HG03280 (cell line): ENCODE measurements around the gene AMOTL2.

ENCODE experiments used
- ATAC-seq: cut with Tn5 transposase; IDR thresholded peaks from one replicate; pipeline ENCODE4 v1.9.1; 2021; ENCODE audit warnings: mild to moderate bottlenecking, moderate library complexity; ENCODE audit not compliant: unreplicated experiment

The AMOTL2 gene

DNA sequence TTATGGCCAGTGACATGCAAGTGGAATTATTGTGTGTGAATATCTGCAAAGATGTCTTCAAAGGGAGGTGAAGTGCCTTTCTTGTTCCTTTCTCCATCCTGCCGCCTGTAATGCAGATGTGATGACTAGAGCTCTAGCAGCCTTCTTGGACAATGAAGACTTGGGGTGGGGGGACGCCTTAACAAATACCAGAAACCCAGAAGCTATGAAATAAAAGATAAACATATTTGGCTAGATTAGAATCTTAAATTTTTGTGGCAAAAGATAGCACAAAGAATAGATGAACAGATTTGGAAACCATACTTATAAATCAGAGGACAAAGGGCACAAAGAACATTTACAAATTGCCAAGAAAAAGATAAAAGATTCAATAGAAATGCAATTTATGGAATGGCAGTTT is 56.1 kb downstream of the AMOTL2 start:
- ATAC-seq: no peak

DNA sequence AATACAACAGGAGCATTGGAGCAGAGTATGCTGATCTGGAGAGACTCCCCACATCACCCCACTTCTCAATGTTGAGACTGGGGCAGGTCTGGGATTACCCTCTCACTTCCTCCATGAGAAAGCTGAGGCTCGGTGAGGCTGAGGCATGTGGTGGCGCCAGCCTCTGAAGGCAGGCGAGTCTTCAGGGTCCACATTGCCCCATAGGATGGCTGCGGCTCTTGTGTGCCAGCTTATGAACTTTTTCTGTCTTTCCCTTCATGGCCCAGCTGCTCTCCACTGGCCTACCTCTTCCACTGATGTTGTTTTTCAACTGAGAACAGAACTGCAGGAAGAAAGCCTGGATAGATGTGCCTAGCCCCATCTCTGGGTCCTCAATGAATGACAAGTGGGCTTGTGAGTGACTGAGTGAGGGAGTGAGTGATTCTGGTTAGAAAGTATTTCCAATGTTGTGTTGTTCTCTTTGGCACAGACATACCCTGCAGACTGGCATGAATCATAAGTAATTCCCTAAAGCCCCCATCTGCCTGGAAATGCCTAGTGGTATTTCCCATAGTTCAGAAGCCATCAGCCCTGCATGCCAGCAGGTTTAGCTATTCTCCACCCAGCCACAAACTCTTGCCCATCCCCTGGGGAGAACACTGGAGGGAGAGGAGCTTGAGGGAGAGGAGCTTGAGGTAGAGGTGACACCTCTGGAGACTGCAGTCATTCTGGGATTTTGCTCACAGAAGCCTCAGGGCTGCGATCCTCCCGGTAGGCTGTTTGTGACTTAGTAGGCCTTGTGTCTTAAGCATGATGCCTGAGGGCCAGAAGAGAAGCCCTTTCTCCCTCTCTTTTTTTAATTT is 56.9 kb downstream of the AMOTL2 start:
- ATAC-seq: no peak

DNA sequence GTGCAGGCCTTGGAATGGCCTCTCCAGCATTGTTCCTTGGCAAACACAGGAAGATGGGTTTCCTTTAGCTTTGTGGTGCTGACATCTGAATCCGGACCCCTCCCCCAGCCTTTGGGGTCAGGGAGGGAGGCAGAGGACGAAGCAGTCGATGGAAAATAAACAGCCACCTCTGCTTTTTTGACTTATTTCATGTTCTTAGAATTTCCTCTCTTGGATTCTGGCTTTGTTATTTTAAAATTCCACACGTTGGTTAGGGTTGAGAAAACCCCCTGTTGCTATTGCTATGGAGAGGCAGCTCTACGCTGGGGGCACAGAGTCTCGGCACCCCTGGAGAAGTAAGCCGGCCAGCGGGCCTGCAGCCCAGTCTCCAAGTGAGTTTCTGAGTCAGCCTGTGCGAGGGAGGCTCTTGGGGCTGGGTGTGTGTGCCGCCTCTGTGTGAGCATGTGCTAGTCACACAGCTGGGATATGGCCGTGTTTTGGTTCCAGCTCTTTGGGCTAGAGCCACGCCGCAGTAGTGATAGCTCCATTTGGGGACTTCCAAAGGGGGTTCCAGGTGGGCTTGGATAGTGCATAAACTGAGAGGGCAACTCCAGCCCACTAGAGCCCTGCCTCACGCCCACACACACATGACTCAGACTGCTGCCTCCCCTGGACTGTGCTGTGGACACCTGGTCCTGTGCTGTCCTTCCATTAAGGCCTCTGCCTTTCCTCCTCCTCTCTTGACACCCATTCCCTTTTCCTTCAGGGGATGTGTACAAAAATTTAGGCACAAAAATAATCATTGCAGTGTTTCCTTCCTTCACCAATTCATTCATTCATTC is 58.8 kb downstream of the AMOTL2 start:
- no peak for ATAC-seq

DNA sequence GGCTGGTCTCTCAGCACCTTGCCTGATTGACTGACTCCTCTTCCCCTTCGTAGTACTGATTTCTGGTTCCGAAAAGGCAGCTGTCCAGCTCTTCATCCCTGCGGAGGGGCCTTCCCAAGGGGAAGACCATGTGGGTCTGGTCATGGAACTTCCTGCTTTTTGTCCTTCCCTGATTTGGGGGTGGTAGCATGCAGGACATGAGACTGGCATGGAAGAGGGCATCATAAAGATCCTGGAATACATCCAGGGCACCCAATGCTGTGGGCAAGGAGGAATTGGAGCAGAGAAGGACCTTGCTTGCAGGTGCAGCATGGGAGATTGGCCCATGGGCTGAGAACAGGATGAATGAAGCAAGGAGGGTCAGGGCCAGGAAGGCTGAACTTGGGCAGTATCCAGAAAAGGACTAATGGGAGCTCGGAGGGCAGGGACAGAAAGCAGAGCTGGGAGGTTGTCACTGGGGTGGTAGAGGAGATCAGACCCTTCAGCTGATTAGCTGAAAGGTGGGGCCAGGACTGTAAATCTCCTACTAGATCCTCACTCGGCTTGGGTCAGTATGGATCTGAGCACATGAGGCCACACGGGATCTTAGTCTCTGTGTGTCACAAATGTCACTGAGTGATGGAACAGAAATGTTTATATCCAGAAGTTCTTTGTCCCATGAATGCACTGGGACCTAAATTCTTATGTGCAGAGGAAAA is 59.5 kb downstream of the AMOTL2 start:
- no peak for ATAC-seq

DNA sequence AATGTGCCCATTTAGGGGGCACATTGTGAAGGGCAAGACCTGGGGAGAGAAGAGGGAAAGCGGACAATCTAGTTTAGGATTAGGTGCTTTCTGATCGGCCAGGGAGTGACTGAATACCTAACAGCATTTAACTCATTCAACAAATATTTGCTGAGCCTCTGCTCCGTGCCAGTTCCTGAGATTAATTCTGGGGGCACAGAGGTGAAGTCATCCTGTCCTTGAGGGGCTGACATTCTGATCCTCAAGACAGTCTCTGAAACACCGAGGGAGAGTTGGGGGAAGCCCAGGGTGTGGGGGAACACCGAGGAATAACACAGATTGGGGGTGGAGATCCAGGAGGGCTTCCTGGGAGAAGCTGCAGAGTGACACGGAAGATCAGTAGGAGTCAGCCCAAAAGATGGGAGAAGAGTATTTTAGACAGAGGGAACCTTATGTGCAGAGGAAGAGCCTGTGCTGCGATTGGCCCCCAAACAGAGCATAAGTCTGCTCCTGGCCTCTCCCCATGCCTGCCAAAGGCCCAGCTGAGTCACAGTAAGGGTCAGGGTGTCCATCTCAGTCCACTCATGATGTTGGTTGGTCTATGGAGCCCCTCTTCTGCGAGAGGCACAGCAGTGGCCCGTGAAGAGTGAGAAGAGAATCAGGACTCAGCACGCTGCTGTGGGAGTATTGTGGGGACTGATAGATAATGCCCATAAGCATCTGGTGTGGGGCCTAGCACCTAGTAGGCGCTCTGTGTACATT is 60.2 kb downstream of the AMOTL2 start:
- ATAC-seq: no peak

DNA sequence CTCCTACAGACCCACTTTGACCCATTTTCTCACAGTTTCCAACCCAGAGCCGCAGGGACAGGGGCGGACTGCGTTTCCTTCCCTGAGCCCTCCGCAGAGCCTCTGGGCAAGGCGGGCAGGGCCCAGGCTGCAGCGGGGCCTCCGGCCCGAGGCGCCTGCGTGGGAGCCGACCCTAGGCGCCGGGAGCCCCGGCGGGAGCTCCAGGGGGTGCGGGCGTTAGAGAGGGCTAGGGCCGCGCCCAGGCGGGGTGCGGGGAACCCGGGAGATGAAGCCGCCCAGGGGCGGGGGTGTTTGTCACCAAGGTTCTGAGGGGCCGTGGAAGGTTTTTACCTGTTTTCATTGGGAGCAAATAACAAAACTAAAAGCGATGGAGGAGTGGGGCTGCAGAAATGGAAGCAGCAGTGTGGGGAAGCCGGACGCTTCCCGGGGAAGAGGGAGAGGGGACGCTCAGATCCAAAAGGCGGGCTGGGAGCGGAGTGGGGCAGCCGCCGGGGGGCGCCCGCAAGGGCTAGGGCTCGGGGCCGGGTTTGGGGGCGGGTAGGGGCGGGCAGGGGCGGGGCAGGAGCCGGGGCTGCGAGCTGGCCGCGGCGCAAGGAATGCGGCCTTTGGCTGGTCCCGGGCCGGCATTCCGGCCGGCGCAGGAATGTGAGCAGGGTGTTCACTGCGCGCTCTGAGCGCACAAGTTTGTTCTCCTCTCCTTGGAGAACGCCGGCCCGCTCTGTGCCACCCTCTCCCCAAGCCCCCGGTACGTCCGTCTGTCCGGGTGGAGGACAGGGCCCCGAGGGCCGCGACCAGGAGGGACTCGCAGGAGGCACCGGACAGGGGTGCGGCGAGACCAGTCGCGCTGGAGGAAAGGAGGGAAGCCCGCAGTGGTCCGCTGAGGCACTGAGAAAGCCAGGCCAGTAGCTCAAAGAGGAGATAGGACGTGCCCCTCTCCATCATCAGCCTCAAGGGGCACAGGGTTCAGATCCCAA is 61.1 kb downstream of the AMOTL2 start:
- no peak for ATAC-seq

DNA sequence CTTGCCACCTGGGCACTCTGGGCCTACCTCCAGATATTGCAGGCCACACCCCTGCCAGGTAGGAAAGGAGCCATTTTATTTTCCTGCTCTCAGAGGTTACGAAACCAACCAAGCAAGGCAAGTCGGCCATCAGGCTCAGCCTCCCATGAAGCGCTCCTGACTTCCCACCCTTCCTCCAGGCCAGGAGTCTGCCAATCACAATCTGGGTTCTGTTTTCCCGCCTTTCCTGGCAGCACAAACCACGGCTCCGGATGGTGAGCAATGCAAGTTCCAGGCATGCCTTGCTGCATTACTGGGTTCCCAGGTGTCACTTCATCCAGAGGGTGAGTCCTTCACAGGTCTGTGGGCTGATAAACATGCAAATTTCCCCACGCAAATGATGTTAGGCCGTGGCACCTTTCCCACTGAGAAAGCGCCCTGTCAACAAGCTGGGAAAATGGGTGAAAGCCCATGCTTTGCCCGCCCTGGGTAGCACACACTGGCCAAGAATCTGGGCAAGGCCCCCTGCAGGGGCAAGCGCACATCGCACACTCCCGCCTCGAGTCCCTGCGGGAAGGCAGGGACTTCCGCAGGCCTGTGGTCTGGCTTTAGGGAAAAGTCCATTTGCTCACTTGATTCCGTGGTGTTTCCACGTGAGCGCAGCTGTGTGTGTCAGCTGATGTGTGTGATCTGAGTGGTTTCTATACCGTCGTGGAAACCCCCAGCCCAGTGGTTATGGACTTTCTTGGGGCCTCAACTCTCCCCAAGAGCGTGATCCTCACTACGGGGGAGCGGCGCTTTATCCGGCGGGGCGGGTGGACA is 62.0 kb downstream of the AMOTL2 start:
- no peak for ATAC-seq

DNA sequence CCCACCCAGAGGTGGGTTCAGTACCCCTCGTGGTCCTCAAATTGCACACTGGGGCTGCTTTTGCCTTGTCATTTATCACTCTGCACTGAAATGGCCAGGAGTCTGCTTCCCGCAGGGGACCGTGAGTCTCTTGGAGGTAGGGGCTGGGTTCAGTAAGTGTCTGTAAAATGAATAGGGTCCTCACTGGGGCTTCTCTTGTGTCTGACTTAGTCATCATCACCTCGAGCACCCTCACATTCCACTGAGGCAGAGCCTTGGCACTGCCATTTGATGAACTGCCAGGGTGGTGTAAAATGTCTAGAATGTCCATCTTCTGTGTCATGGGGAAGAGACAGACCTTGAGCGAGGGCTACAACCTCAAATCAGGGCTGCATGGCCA is 62.6 kb downstream of the AMOTL2 start:
- no peak for ATAC-seq

DNA sequence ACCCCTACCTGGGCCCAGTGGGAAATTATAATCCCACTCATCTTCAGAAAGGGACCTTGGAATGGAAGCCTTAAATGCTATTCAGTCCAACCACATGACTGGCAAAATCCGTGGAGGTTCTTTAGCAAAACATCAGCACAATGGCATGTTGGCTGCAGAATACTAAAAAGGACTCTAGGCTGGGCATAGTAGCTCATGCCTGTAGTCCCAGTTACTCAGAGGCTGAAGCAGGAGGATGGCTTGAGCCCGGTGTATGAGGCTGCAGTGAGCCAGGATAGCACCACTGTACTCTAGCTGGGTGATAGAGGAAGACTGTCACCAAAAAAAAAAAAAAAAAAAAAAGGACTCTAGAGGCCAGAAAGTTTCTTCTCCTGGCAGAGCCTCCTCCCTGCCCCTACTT is 63.0 kb downstream of the AMOTL2 start:
- ATAC-seq: no peak

DNA sequence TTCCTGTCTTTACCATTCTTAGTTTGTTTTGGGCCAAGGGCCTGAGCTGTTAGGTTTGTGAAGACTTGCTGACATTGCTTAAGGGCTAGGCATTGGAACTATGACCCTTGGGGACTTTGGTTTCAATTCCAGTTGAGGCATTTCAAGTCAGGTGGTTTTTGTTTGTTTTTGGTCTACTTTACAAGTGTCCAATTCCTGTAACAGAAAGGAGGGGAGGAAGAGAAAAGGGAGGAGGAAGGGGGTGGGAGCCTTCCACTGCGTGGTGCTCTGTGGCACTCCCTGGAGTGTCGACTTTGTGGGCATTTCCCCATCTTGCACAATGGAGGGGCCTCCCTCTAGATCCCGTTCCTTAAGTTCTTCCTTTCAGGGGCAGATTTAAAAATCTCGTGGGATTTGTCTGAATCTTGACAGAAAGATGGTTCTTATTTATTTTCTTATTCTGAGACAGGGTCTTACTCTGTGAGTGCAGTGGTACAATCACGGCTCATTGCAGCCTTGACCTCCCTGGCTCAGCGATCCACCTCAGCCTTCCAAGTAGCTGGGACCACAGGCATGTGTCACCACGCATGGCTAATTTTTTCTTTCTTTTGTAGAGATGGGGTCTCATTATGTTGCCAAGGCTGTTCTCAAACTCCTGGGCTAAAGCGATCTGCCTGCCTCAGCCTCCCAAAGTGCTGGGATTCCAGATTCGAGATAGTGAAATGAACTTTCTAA is 64.1 kb downstream of the AMOTL2 start:
- ATAC-seq: no peak

DNA sequence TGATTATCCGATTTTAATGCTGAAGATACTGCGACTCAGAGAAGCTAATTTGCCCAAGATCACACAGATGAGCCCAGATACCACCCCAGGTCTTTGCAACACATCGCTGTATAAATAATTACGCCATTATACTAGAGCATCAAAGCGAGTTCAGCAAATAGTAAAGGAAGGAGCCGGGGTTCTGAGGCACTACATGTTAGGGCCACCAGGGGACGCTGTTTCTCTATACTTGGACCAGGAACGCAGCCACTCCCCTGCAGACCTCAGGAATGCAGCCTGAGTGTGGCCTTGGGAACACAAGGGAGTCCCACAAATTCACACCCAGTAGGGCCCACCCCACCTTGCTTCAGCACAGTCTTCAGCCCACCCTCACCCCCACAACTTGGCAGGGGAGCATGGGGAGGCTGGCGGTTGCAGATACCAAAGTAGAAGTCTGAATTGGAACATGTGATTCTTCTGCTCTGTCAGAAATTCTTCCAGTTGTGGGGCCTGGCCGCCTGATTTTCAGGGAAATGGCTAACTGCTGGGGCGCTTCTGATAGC is 65.8 kb downstream of the AMOTL2 start:
- peak; percentile 77 for ATAC-seq

DNA sequence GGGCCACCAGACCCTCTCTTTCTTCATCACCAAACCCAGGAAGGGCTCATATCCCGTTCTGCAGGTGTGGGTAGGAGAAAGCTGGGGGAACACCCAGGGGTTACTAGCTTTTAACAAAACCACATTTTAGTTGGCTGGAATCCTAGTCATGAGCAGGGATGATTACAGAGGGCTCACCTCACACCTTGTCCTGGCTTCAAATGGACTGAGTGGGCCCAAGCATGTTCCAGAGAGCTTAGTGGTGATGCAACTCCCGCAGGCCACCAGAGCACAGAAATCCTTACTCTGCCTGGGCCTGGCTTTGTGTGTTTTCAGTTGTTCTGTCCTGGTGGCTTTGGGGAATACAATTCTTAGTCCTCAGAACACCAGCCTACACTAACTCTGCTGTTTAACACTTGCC is 66.8 kb downstream of the AMOTL2 start:
- no peak for ATAC-seq

DNA sequence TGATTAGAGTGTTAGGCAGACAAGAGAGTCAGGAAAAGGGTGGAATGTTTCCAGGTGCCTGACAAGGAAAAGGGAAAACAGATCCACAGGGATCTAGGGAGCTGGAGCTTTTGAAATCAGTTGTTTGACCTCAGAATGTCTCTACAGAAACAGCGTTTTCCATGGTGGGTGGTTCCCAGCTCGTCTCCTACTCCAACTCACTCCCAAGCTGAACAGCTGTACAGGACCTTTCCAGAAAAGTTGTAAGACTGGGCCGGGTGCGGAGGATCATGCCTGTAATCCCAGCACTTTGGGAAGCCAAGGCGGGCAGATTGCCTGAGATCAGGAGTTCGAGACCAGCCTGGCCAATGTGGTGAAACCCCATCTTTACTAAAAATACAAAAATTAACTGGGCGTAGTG is 67.9 kb downstream of the AMOTL2 start:
- no peak for ATAC-seq
